Neuronal stem cell (in vitro differentiated cells): Measurements from ENCODE around the gene ZBTB39.

Source experiments
- DNase-seq: peaks from one replicate; pipeline ENCODE4 v3.0.0-alpha.2; 2013; ENCODE audit warnings: low spot score
- H2AFZ ChIP-seq: one replicate; pipeline ENCODE4 v1.6.1; 2013; ENCODE audit warnings: mild to moderate bottlenecking, low read length, inconsistent platforms
- H2AK5ac ChIP-seq: 2 replicates; pipeline ENCODE4 v1.6.1; 2013; ENCODE audit warnings: low read depth, mild to moderate bottlenecking, inconsistent platforms, low read length, moderate library complexity, mixed read lengths
- H2BK120ac ChIP-seq: 2 replicates; pipeline ENCODE4 v1.6.1; 2013; ENCODE audit warnings: low read depth, mild to moderate bottlenecking, inconsistent platforms, low read length, moderate library complexity, mixed read lengths
- H2BK12ac ChIP-seq: one replicate; pipeline ENCODE4 v1.6.1; 2013; ENCODE audit warnings: low read length, inconsistent platforms
- H2BK15ac ChIP-seq: 2 replicates; pipeline ENCODE4 v1.6.1; 2013; ENCODE audit warnings: mild to moderate bottlenecking, low read length, inconsistent platforms, mixed read lengths
- H2BK5ac ChIP-seq: one replicate; pipeline ENCODE4 v1.6.1; 2013; ENCODE audit warnings: inconsistent platforms, mild to moderate bottlenecking, low read length, moderate library complexity
- H3K14ac ChIP-seq: one replicate; pipeline ENCODE4 v1.6.1; 2013; ENCODE audit warnings: low read length, inconsistent platforms
- H3K18ac ChIP-seq: 2 replicates; pipeline ENCODE4 v1.6.1; 2013; ENCODE audit warnings: low read length, inconsistent platforms
- H3K23ac ChIP-seq: 2 replicates; pipeline ENCODE4 v1.6.1; 2013; ENCODE audit warnings: low read depth, mild to moderate bottlenecking, mixed read lengths, low read length, inconsistent platforms; ENCODE audit not compliant: poor library complexity
- H3K27ac ChIP-seq: replicated peaks from 3 replicates; pipeline ENCODE4 v1.5.1; 2013; ENCODE audit warnings: low read length, inconsistent platforms
- H3K27me3 ChIP-seq, 3 experiments: 2 replicates each; pipeline ENCODE4 v1.6.1; 2013; ENCODE audit warnings: low read length in 3 of 3, mild to moderate bottlenecking in 2 of 3, inconsistent platforms in 1 of 3, low read depth in 1 of 3, mixed read lengths in 1 of 3, moderate library complexity in 1 of 3; ENCODE audit not compliant: control insufficient read depth in 3 of 3, insufficient read depth in 3 of 3
- H3K36me3 ChIP-seq, 2 donors: replicated peaks in 1 of 2; 2 replicates each; pipeline ENCODE4 v1.6.1; 2013; ENCODE audit warnings: low read length in 2 of 2; ENCODE audit not compliant: control insufficient read depth in 2 of 2, insufficient read depth in 2 of 2
- H3K4ac ChIP-seq: 2 replicates; pipeline ENCODE4 v1.6.1; 2013; ENCODE audit warnings: inconsistent platforms, mild to moderate bottlenecking, low read length, moderate library complexity
- H3K4me1 ChIP-seq, 2 donors: 1 replicate in 1 of 2; 2 replicates in 1 of 2; pipeline ENCODE4 v1.6.1; 2013; ENCODE audit warnings: low read length in 2 of 2, low read depth in 1 of 2; ENCODE audit not compliant: control insufficient read depth in 2 of 2, insufficient read depth in 1 of 2
- H3K4me2 ChIP-seq: one replicate; pipeline ENCODE4 v1.6.1; 2013; ENCODE audit warnings: mild to moderate bottlenecking, low read length, inconsistent platforms; ENCODE audit not compliant: insufficient read depth, poor library complexity, severe bottlenecking
- H3K4me3 ChIP-seq, 2 donors: 2 replicates each; pipeline ENCODE4 v1.5.1; 2013; ENCODE audit warnings: low read length in 2 of 2, mild to moderate bottlenecking in 2 of 2, inconsistent platforms in 1 of 2, moderate library complexity in 1 of 2
- H3K79me1 ChIP-seq: one replicate; pipeline ENCODE4 v1.6.1; 2013; ENCODE audit warnings: low read depth, mild to moderate bottlenecking, inconsistent platforms, low read length, moderate library complexity
- H3K9ac ChIP-seq: one replicate; pipeline ENCODE4 v1.6.1; 2013; ENCODE audit warnings: mild to moderate bottlenecking, low read depth, low read length, inconsistent platforms; ENCODE audit not compliant: poor library complexity
- H3K9me3 ChIP-seq, 2 donors: replicated peaks in 1 of 2; 2 replicates each; pipeline versions ENCODE3 to v1.6.1; 2013; ENCODE audit warnings: low read length in 2 of 2, mild to moderate bottlenecking in 2 of 2, inconsistent platforms in 1 of 2, low read depth in 1 of 2, mixed read lengths in 1 of 2, moderate library complexity in 1 of 2; ENCODE audit not compliant: control insufficient read depth in 2 of 2, insufficient read depth in 1 of 2
- H4K8ac ChIP-seq: one replicate; pipeline ENCODE4 v1.6.1; 2013; ENCODE audit warnings: low read depth, mild to moderate bottlenecking, inconsistent platforms, low read length, moderate library complexity
- H4K91ac ChIP-seq: one replicate; pipeline ENCODE4 v1.6.1; 2013; ENCODE audit warnings: low read length, low read depth, mild to moderate bottlenecking, inconsistent platforms; ENCODE audit not compliant: poor library complexity
- WGBS, 2 donors: extraction: QIAGEN DNeasy Blood & Tissue Kit; methylation state at CpG; one replicate each; pipeline ENCODE4 v1.1.7; 2013; ENCODE audit warnings: missing lambda C conversion rate in 2 of 2, mixed read lengths in 1 of 2; ENCODE audit not compliant: insufficient read length in 2 of 2, insufficient replicate concordance in 1 of 2; ENCODE audit errors: extremely low coverage in 2 of 2; 5-methylcytosine and 5-hydroxymethylcytosine counted together

The ZBTB39 gene

GRCh38 chr12:57047981-57048380, 41.6 kb upstream of the ZBTB39 start:
- Histone ChIP-seq H2AFZ (no peak overlapping the region), H3K36me3 (no peaks in the 10 kb centered on the region), H4K91ac (no peak overlapping the region), H4K8ac (no peak overlapping the region), H3K9me3 (no peaks in the 10 kb centered on the region), H3K23ac (no peak overlapping the region), H3K4me3 (no peak overlapping the region), H2BK12ac (no peak overlapping the region), H3K14ac (no peak overlapping the region), H3K79me1 (no peaks in the 10 kb centered on the region), H3K9ac (no peak overlapping the region), H3K27ac (no peak overlapping the region), H2BK5ac (no peak overlapping the region), H2BK15ac (no peak overlapping the region), H3K18ac (no peak overlapping the region), H3K27me3 (peaks cover 0 to 37% (median 0%) of the 10 kb centered on the region in 3 experiments), H3K4me1 (peaks cover 0 to 2% of the 10 kb centered on the region in 2 donors), H2AK5ac (no peak overlapping the region), H2BK120ac (no peak overlapping the region), H3K4ac (no peak overlapping the region), H3K4me2 (no peak overlapping the region)
- no peak for DNase-seq
- no CpG with 5 or more reads among the region's 1 CpG for WGBS, 2 donors

GRCh38 chr12:57046947-57047890, 40.9 kb upstream of the ZBTB39 start:
- Histone ChIP-seq H2AK5ac (no peak overlapping the region), H3K36me3 (no peaks in the 10 kb centered on the region), H2BK120ac (no peak overlapping the region), H2BK12ac (no peak overlapping the region), H2BK5ac (no peak overlapping the region), H3K4me1 (peaks cover 0 to 2% of the 10 kb centered on the region in 2 donors), H3K4me3 (no peak overlapping the region), H3K4me2 (no peak overlapping the region), H3K79me1 (no peaks in the 10 kb centered on the region), H4K91ac (no peak overlapping the region), H4K8ac (no peak overlapping the region), H2BK15ac (no peak overlapping the region), H3K4ac (no peak overlapping the region), H2AFZ (no peak overlapping the region), H3K14ac (no peak overlapping the region), H3K23ac (no peak overlapping the region), H3K9me3 (no peaks in the 10 kb centered on the region), H3K9ac (no peak overlapping the region), H3K18ac (no peak overlapping the region), H3K27me3 (peaks cover 0 to 39% (median 0%) of the 10 kb centered on the region in 3 experiments), H3K27ac (no peak overlapping the region)
- DNase-seq = no peak
- no CpG with 5 or more reads among the region's 10 CpGs for WGBS, 2 donors

GRCh38 chr12:57046086-57046791, 39.9 kb upstream of the ZBTB39 start:
- no peak overlapping the region for H2BK12ac ChIP-seq
- H2AFZ ChIP-seq = no peak overlapping the region
- H3K27ac ChIP-seq = no peak overlapping the region
- H3K18ac ChIP-seq = no peak overlapping the region
- H3K23ac ChIP-seq = no peak overlapping the region
- no peaks in the 10 kb centered on the region for H3K79me1 ChIP-seq
- H3K4me1 ChIP-seq = peaks cover 0 to 2% of the 10 kb centered on the region in 2 donors
- H3K4ac ChIP-seq = no peak overlapping the region
- no peak overlapping the region for H2AK5ac ChIP-seq
- no peaks in the 10 kb centered on the region for H3K9me3 ChIP-seq
- no peak overlapping the region for H3K14ac ChIP-seq
- H4K91ac ChIP-seq = no peak overlapping the region
- H3K9ac ChIP-seq = no peak overlapping the region
- H2BK5ac ChIP-seq = no peak overlapping the region
- peaks cover 0 to 47% (median 0%) of the 10 kb centered on the region in 3 experiments for H3K27me3 ChIP-seq
- no peak overlapping the region for H4K8ac ChIP-seq
- no peak overlapping the region for H2BK15ac ChIP-seq
- DNase-seq = no peak
- H3K4me2 ChIP-seq = no peak overlapping the region
- no peak overlapping the region for H3K4me3 ChIP-seq
- WGBS, 2 donors = no CpG with 5 or more reads among the region's 6 CpGs
- H3K36me3 ChIP-seq = no peaks in the 10 kb centered on the region
- H2BK120ac ChIP-seq = no peak overlapping the region

GRCh38 chr12:57044889-57045288, 38.5 kb upstream of the ZBTB39 start:
- no peak overlapping the region for H3K4ac ChIP-seq
- no peak overlapping the region for H2BK15ac ChIP-seq
- H3K27ac ChIP-seq = no peak overlapping the region
- H3K36me3 ChIP-seq = no peaks in the 10 kb centered on the region
- H3K14ac ChIP-seq = no peak overlapping the region
- peaks cover 0 to under 1% of the 10 kb centered on the region in 2 donors for H3K4me1 ChIP-seq
- H2BK120ac ChIP-seq = no peak overlapping the region
- H2AK5ac ChIP-seq = no peak overlapping the region
- no peak overlapping the region for H2AFZ ChIP-seq
- H4K8ac ChIP-seq = no peak overlapping the region
- H3K27me3 ChIP-seq = peaks cover 0 to 59% (median 0%) of the 10 kb centered on the region in 3 experiments
- H2BK5ac ChIP-seq = no peak overlapping the region
- no peaks in the 10 kb centered on the region for H3K9me3 ChIP-seq
- no peak overlapping the region for H3K23ac ChIP-seq
- H3K4me2 ChIP-seq = no peak overlapping the region
- H3K4me3 ChIP-seq = no peak overlapping the region
- no peak overlapping the region for H3K18ac ChIP-seq
- WGBS, 2 donors = no CpG with 5 or more reads among the region's 3 CpGs
- no peaks in the 10 kb centered on the region for H3K79me1 ChIP-seq
- H3K9ac ChIP-seq = no peak overlapping the region
- no peak overlapping the region for H4K91ac ChIP-seq
- DNase-seq = no peak
- no peak overlapping the region for H2BK12ac ChIP-seq
